Natural killer cell treated with Interleukin-12 subunit alpha and Interleukin-12 subunit beta and Interleukin-15 and Interleukin-18, amount 100 ng/mL, for 72 hours (primary cell): ENCODE results near the gene TMEM143. TPM values are rescaled to one million over a fixed set of nuclear protein-coding genes. Genes with fewer than 3 reads are reported as not detected.
"Not testable (repeated sequence)": the region's sequence is repeated elsewhere in the genome, so short reads cannot be mapped to it uniquely, and the experiment has no call there.

ENCODE experiments used
- ATAC-seq, 2 donors: fragments of 150-1000 bp; cut with Tn5 transposase in 1 of 2; sonication (Bioruptor Pico), chemical (Tn5 transposase) in 1 of 2; 2 replicates each; pipeline ENCODE4 v1.10.0; 2021
- DNase-seq: peaks from one replicate; pipeline ENCODE4 v3.0.0; 2022; ENCODE audit warnings: low spot score
- H3K27ac Mint-ChIP-seq, 2 donors: 1 replicate in 1 of 2; 2 replicates in 1 of 2; pipeline ENCODE4 v1.8.0; 2022; ENCODE audit warnings: mixed read lengths in 2 of 2, mild to moderate bottlenecking in 1 of 2, moderate library complexity in 1 of 2
- H3K27me3 Mint-ChIP-seq, 2 donors: 1 replicate in 1 of 2; 2 replicates in 1 of 2; pipeline ENCODE4 v1.8.0; 2022; ENCODE audit warnings: mixed read lengths in 2 of 2
- H3K36me3 Mint-ChIP-seq: one replicate; pipeline ENCODE4 v1.8.0; 2022; ENCODE audit warnings: mixed read lengths
- H3K4me1 Mint-ChIP-seq, 2 donors: 1 replicate in 1 of 2; 2 replicates in 1 of 2; pipeline ENCODE4 v1.8.0; 2022; ENCODE audit warnings: low read depth in 2 of 2, mixed read lengths in 2 of 2, mild to moderate bottlenecking in 1 of 2
- H3K4me3 Mint-ChIP-seq: one replicate; pipeline ENCODE4 v1.8.0; 2022; ENCODE audit warnings: mixed read lengths
- H3K9me3 Mint-ChIP-seq: 2 replicates; pipeline ENCODE4 v1.8.0; 2022; ENCODE audit warnings: mixed read lengths
- total RNA-seq, 2 donors: library from RNA; stranded (reverse); gene quantifications; one replicate each; pipeline ENCODE4 v1.2.3, GENCODE V29; 2022

Gene TMEM143
- total RNA-seq, 2 donors from 2014 or later, result 6.9 to 25.5 TPM

DNA sequence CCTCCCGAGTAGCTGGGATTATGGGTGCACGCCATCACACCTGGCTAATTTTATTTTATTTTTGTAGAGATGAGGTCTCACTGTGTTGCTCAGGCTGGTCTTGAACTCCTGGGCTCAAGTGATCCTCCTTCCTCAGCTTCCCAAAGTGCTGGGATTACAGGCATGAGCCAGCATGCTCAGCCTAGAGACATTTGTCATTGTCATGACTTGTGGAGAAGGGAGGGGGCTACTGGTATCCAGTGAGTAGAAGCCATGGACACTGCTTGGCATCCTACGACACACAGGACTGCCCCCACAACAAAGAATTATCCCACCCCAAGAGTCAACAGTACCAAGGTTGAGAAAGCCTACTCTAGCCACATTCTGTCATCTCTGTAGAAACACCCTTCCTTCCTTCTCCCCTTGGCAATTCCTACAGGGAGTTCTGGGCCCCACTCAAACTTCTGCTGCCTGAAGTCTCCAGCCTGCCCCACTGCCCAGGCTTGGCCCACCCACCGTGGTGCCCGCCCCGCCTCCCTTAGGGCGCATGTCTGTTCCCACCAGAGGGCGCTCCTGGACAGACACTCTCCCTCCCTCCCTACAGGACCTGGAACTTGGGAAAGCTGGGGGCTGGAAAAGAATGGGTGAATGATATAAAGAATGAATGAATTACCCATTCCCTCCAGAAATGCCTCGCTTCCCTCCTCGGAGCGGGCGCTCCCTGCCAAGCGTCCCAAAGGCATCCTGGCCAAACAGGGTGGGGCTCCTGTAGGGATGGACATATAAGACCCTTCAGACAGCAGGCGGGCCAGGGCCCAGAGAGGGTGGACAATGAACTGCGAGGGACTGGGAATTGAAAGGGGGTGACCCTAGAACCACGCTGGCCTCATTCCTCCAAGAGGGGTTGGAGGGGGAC, 43.8 kb downstream of the TMEM143 start:
- peaks cover 35 to 44% of the 10 kb centered on the region in 2 donors for H3K4me1 Mint-ChIP-seq
- peak; percentile 80 for DNase-seq
- no peaks in the 10 kb centered on the region for H3K36me3 Mint-ChIP-seq
- H3K4me3 Mint-ChIP-seq, result peak overlapping the region; percentile 8
- no peaks in the 10 kb centered on the region for H3K27me3 Mint-ChIP-seq
- H3K9me3 Mint-ChIP-seq, result no peaks in the 10 kb centered on the region
- ATAC-seq, result peak in 1 of 2 donors; percentile 17
- H3K27ac Mint-ChIP-seq, result peak overlapping the region; percentile 96 to 97

DNA sequence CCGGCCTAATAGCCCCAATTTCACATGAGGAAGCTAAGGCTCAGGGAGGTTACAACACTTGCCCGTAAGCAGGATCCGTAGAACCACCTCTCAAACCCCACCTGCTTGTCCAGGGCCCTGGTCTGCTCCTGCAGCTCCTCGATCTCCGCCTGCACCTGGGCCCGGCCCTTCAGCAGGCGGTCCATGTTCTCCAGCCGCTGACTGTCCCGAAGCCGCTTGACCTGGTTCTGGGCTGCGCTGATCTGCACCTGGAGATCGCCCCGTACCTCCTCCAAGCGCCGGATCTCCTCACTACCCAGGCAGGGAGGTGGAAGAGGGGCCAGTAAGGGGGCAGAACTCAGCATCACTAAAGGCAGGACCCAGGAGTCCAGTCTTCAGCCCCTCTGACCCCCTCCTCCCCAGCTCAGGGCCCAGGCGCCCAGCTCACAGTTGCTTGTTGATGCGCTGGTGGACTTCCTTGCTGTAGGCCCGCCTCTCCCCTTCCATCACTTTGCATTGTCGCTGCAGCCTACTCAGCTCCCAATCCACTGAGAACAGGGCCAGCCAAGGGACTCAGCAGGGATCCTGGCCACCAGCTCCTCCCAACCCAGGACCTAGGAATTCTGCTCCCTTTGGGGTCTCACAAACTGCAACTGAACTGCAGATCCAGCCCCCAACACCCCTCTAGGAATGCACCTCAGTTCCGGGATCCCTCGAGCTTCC, 45.3 kb downstream of the TMEM143 start:
- Mint-ChIP-seq H3K27ac (no peak overlapping the region), H3K27me3 (no peaks in the 10 kb centered on the region)

GRCh38 chr19:48317708-48317960, 46.1 kb downstream of the TMEM143 start:
- not testable (repeated sequence) for DNase-seq, ATAC-seq, H3K4me3 Mint-ChIP-seq, H3K27me3 Mint-ChIP-seq, H3K27ac Mint-ChIP-seq, H3K9me3 Mint-ChIP-seq, H3K36me3 Mint-ChIP-seq
- peaks cover 16 to 28% of the 10 kb centered on the region in 2 donors for H3K4me1 Mint-ChIP-seq

More for the DNA sequence above, 45.3 kb downstream of the TMEM143 start:
- ATAC-seq (no peak), DNase-seq (no peak)
- Mint-ChIP-seq H3K9me3 (no peaks in the 10 kb centered on the region), H3K4me3 (no peak overlapping the region), H3K36me3 (no peaks in the 10 kb centered on the region), H3K4me1 (peaks cover 22 to 33% of the 10 kb centered on the region in 2 donors)

- DNase-seq (no peak), ATAC-seq (no peak)
- Mint-ChIP-seq H3K4me1 (peaks cover 0 to 12% of the 10 kb centered on the region in 2 donors), H3K36me3 (no peaks in the 10 kb centered on the region), H3K4me3 (no peak overlapping the region), H3K9me3 (no peaks in the 10 kb centered on the region), H3K27me3 (no peaks in the 10 kb centered on the region), H3K27ac (no peak overlapping the region)
These were observed 48.0 kb downstream of the TMEM143 start for GRCh38 chr19:48315712-48316111.

DNA sequence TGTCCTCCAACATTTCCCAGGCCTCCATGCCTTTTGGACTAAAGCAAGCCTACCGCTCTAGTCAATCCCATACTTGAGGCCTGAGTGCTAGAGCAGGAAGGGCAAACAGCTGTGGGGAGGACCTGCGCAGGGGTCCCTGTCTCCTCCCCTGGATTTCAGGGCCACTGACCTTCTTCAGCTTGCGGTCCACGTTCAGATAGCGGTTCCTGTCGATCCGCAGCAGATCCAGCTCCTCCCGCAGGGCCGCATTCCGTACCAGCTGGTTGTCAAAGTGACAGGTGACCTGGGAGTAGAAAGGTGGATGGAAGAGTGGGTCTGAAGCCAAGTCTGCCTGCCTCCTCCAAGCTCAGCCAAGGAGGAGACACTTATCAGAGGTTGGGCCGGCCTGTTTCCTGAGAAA, 52.4 kb downstream of the TMEM143 start:
- Mint-ChIP-seq H3K27me3 (no peaks in the 10 kb centered on the region), H3K27ac (no peak overlapping the region), H3K4me3 (no peak overlapping the region), H3K9me3 (no peaks in the 10 kb centered on the region), H3K36me3 (no peaks in the 10 kb centered on the region), H3K4me1 (no peaks in the 10 kb centered on the region)
- no peak for ATAC-seq
- no peak for DNase-seq

- Mint-ChIP-seq H3K9me3 (no peaks in the 10 kb centered on the region), H3K4me3 (no peak overlapping the region), H3K4me1 (no peaks in the 10 kb centered on the region), H3K36me3 (no peaks in the 10 kb centered on the region), H3K27ac (no peak overlapping the region), H3K27me3 (no peaks in the 10 kb centered on the region)
- DNase-seq (no peak), ATAC-seq (no peak)
These were observed 53.5 kb downstream of the TMEM143 start for GRCh38 chr19:48310227-48310626.

- not testable (repeated sequence) for H3K36me3 Mint-ChIP-seq, H3K4me1 Mint-ChIP-seq, DNase-seq, H3K4me3 Mint-ChIP-seq, H3K27ac Mint-ChIP-seq, H3K9me3 Mint-ChIP-seq, ATAC-seq, H3K27me3 Mint-ChIP-seq
These were observed 54.0 kb downstream of the TMEM143 start for GRCh38 chr19:48309731-48310130.

- no peaks in the 10 kb centered on the region for H3K9me3 Mint-ChIP-seq
- H3K27ac Mint-ChIP-seq, result no peak overlapping the region
- no peak for DNase-seq
- H3K36me3 Mint-ChIP-seq, result no peaks in the 10 kb centered on the region
- no peaks in the 10 kb centered on the region for H3K4me1 Mint-ChIP-seq
- H3K27me3 Mint-ChIP-seq, result no peaks in the 10 kb centered on the region
- no peak overlapping the region for H3K4me3 Mint-ChIP-seq
- no peak for ATAC-seq
These were observed 54.8 kb downstream of the TMEM143 start for GRCh38 chr19:48308631-48309586.

DNA sequence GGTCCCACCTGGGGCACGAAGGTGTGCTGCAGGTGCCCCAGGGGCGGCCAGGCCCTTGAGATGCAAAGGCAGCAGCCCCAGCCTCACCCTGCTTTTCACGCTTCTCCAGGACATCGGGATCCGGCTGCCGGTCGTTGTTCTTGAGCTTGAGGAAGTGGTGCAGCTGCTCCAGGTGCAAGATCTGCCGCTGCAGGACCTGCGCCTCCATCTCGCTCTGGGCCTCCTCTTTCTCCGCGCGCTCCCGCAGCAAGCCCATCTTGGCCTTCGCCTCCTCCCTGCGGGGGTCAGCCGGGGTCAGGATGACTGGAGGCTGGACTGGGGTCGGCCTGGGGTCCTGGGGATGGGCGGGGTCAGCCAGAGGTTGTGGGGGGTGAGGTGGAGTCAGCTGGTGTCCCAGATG, 59.9 kb downstream of the TMEM143 start:
- no peaks in the 10 kb centered on the region for H3K27me3 Mint-ChIP-seq
- ATAC-seq, result peak in 1 of 2 donors; percentile 7

GRCh38 chr19:48303367-48303766, 60.4 kb downstream of the TMEM143 start:
- Mint-ChIP-seq H3K4me3 (no peak overlapping the region), H3K9me3 (no peaks in the 10 kb centered on the region), H3K27ac (no peak overlapping the region), H3K4me1 (no peaks in the 10 kb centered on the region), H3K27me3 (no peaks in the 10 kb centered on the region), H3K36me3 (no peaks in the 10 kb centered on the region)
- DNase-seq (no peak), ATAC-seq (peak in 1 of 2 donors; percentile 50)

More for the DNA sequence above, 59.9 kb downstream of the TMEM143 start:
- H3K27ac Mint-ChIP-seq, result no peak overlapping the region
- H3K36me3 Mint-ChIP-seq, result no peaks in the 10 kb centered on the region
- no peaks in the 10 kb centered on the region for H3K4me1 Mint-ChIP-seq
- H3K4me3 Mint-ChIP-seq, result no peak overlapping the region
- H3K9me3 Mint-ChIP-seq, result no peaks in the 10 kb centered on the region
- DNase-seq, result no peak

- H3K27me3 Mint-ChIP-seq, result no peaks in the 10 kb centered on the region
- H3K4me1 Mint-ChIP-seq, result no peaks in the 10 kb centered on the region
- H3K36me3 Mint-ChIP-seq, result no peaks in the 10 kb centered on the region
- DNase-seq (no peak), ATAC-seq (no peak)
- no peaks in the 10 kb centered on the region for H3K9me3 Mint-ChIP-seq
- H3K4me3 Mint-ChIP-seq, result no peak overlapping the region
- H3K27ac Mint-ChIP-seq, result no peak overlapping the region
These were observed 61.2 kb downstream of the TMEM143 start for GRCh38 chr19:48302600-48302959.

DNA sequence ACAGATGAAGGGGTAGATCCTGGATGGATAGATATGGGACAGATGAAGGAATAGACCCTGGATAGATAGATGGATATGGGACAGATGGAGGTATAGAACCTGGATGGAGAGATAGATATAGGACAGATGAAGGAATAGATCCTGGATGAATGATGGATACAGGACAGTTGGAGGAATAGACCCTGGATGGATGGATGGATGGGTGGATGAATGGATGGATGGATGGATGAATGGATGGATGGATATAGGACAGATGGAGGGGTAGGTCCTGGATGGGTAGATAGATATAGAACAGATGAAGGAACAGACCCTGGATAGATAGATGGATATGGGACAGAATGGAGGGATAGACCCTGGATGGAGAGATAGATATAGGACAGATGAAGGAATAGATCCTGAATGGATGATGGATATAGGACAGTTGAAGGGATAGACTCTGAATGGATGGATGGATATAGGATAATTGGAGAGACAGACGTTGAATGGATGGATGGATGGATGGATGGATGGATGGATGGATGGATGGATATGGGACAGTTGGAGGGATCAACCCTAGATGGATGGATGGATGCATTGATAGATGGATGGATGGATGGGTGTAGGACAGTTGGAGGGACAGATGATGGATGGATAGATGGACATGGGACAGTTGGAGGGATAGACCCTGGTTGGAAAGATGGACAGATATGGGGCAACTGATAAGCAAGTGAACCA, 61.7 kb downstream of the TMEM143 start:
- Mint-ChIP-seq H3K9me3 (no peaks in the 10 kb centered on the region), H3K27me3 (no peaks in the 10 kb centered on the region)

DNA sequence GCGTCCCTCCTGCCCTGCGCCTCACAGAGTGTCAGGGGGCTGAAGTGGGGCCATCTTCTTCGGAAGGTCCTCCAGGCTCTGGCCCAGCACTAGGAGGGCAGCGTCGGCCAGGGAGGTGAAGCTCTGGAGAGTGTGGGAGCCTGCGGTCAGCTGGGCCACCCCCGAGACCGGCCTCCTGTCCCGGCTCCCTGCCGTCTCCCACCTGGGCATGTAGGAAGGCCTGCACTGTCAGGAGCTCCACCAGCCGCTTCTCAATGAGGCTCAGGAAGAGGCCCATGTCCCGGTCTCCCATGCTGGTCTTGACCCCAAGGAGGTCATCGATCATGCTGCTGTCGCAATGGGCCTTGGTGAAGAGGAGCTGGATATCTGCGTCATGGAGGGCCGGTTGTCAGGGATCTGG, 65.8 kb downstream of the TMEM143 start:
- H3K9me3 Mint-ChIP-seq, result no peaks in the 10 kb centered on the region
- ATAC-seq (peak in 1 of 2 donors; percentile 13), DNase-seq (no peak)
- H3K27me3 Mint-ChIP-seq, result no peaks in the 10 kb centered on the region
- no peaks in the 10 kb centered on the region for H3K36me3 Mint-ChIP-seq
- H3K27ac Mint-ChIP-seq, result no peak overlapping the region
- no peaks in the 10 kb centered on the region for H3K4me1 Mint-ChIP-seq
- H3K4me3 Mint-ChIP-seq, result no peak overlapping the region

More for the DNA sequence above, 61.7 kb downstream of the TMEM143 start:
- Mint-ChIP-seq H3K4me3 (no peak overlapping the region), H3K27ac (no peak overlapping the region), H3K36me3 (no peaks in the 10 kb centered on the region), H3K4me1 (no peaks in the 10 kb centered on the region)
- no peak for DNase-seq
- ATAC-seq, result no peak
